ENCODE data around the gene ARX. TPM values are rescaled to one million over a fixed set of nuclear protein-coding genes. Genes with fewer than 3 reads are reported as not detected.

The ARX gene
- total and polyA plus RNA-seq, 2 of the 8 experiments (the other 6 are each of a cell fraction or from before 2014, with no cell fraction given), result not detected

DNA sequence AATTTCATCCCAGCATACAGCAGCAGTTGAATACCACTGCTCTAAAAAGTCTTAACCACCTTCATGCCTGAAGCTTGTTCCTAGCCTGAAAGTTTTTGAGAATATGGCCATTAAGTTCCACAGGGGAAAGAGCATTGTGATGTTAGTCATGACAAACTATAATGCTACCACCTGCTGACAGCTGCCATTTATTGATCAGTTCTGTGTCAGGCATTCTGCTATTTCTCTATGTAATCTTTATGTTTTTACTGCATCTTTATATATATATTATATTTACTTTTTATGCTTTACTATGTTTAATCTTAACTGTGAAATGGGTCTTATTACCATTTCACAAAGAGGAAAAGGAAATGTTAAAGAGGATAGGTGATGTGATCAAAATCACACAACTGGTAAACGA is 54.0 kb downstream of the ARX start (continued):
- TF ChIP-seq, protein P1, sequence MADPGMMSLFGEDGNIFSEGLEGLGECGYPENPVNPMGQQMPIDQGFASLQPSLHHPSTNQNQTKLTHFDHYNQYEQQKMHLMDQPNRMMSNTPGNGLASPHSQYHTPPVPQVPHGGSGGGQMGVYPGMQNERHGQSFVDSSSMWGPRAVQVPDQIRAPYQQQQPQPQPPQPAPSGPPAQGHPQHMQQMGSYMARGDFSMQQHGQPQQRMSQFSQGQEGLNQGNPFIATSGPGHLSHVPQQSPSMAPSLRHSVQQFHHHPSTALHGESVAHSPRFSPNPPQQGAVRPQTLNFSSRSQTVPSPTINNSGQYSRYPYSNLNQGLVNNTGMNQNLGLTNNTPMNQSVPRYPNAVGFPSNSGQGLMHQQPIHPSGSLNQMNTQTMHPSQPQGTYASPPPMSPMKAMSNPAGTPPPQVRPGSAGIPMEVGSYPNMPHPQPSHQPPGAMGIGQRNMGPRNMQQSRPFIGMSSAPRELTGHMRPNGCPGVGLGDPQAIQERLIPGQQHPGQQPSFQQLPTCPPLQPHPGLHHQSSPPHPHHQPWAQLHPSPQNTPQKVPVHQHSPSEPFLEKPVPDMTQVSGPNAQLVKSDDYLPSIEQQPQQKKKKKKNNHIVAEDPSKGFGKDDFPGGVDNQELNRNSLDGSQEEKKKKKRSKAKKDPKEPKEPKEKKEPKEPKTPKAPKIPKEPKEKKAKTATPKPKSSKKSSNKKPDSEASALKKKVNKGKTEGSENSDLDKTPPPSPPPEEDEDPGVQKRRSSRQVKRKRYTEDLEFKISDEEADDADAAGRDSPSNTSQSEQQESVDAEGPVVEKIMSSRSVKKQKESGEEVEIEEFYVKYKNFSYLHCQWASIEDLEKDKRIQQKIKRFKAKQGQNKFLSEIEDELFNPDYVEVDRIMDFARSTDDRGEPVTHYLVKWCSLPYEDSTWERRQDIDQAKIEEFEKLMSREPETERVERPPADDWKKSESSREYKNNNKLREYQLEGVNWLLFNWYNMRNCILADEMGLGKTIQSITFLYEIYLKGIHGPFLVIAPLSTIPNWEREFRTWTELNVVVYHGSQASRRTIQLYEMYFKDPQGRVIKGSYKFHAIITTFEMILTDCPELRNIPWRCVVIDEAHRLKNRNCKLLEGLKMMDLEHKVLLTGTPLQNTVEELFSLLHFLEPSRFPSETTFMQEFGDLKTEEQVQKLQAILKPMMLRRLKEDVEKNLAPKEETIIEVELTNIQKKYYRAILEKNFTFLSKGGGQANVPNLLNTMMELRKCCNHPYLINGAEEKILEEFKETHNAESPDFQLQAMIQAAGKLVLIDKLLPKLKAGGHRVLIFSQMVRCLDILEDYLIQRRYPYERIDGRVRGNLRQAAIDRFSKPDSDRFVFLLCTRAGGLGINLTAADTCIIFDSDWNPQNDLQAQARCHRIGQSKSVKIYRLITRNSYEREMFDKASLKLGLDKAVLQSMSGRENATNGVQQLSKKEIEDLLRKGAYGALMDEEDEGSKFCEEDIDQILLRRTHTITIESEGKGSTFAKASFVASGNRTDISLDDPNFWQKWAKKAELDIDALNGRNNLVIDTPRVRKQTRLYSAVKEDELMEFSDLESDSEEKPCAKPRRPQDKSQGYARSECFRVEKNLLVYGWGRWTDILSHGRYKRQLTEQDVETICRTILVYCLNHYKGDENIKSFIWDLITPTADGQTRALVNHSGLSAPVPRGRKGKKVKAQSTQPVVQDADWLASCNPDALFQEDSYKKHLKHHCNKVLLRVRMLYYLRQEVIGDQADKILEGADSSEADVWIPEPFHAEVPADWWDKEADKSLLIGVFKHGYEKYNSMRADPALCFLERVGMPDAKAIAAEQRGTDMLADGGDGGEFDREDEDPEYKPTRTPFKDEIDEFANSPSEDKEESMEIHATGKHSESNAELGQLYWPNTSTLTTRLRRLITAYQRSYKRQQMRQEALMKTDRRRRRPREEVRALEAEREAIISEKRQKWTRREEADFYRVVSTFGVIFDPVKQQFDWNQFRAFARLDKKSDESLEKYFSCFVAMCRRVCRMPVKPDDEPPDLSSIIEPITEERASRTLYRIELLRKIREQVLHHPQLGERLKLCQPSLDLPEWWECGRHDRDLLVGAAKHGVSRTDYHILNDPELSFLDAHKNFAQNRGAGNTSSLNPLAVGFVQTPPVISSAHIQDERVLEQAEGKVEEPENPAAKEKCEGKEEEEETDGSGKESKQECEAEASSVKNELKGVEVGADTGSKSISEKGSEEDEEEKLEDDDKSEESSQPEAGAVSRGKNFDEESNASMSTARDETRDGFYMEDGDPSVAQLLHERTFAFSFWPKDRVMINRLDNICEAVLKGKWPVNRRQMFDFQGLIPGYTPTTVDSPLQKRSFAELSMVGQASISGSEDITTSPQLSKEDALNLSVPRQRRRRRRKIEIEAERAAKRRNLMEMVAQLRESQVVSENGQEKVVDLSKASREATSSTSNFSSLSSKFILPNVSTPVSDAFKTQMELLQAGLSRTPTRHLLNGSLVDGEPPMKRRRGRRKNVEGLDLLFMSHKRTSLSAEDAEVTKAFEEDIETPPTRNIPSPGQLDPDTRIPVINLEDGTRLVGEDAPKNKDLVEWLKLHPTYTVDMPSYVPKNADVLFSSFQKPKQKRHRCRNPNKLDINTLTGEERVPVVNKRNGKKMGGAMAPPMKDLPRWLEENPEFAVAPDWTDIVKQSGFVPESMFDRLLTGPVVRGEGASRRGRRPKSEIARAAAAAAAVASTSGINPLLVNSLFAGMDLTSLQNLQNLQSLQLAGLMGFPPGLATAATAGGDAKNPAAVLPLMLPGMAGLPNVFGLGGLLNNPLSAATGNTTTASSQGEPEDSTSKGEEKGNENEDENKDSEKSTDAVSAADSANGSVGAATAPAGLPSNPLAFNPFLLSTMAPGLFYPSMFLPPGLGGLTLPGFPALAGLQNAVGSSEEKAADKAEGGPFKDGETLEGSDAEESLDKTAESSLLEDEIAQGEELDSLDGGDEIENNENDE (IDR thresholded peaks at IDR 0.05; ENCODE audit: insufficient replicate concordance, low read length), result no peak
- TF ChIP-seq MAFK (IDR thresholded peaks at IDR 0.05; ENCODE audit: low read depth, low read length), result no peak
- no peak for TF ChIP-seq TBP (IDR thresholded peaks at IDR 0.05; ENCODE audit: low read depth, low read length)
- TF ChIP-seq TAF7 (optimal IDR thresholded peaks at IDR 0.05; ENCODE audit: borderline replicate concordance, low read depth, low read length), result no peak
- no peak for TF ChIP-seq EZH2 (IDR thresholded peaks at IDR 0.05; ENCODE audit: low read depth, low read length, severe bottlenecking)
- TF ChIP-seq SP1 (IDR thresholded peaks at IDR 0.05; ENCODE audit: low read depth, low read length), result no peak
- TF ChIP-seq POLR2AphosphoS5 (IDR thresholded peaks at IDR 0.05; ENCODE audit: low read depth, low read length), result no peak
- TF ChIP-seq BCL11A (IDR thresholded peaks at IDR 0.05; ENCODE audit: low read depth in 2 of 2, low read length in 2 of 2), result no peak
- no peak for TF ChIP-seq RXRA (IDR thresholded peaks at IDR 0.05; ENCODE audit: insufficient read depth, low read depth, low read length)
- no peak for TF ChIP-seq RAD21 (IDR thresholded peaks at IDR 0.05 in 1 of 2, conservative IDR thresholded peaks at IDR 0.05 in 1 of 2; ENCODE audit: low read depth in 2 of 2, low read length in 2 of 2)
- no peak for TF ChIP-seq BRCA1 (IDR thresholded peaks at IDR 0.05; ENCODE audit: low read depth, low read length)
